ENCODE results near the gene SOWAHD.

SOWAHD gene

DNA sequence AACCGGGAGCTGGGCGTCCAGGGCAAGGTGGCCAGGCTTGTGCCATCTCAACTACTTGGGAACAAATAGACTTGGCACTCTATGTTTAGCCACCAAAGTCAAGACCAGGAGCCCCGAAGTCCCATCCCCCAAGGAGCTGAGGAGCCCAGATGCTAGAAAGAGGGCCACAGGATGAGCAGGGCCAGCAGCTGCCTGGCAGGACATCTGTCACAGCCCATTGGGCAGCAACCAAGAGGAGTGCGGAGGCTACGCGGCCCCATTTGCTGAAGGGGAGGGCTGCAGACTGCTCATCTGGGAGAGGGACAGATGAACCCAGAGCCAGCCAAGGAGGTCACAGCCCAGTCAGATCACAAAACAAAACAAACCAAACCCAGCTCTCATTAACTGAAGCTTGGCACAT, 22.9 kb upstream of the SOWAHD start:
- Histone ChIP-seq H3K9me2 (replicated peaks; ENCODE audit: insufficient read depth, low read length) (no peaks in the 10 kb centered on the region), H3K9ac (ENCODE audit: low read length) (no peak overlapping the region), H3K36me3 (ENCODE audit: low read length) (no peaks in the 10 kb centered on the region), H4K20me1 (ENCODE audit: low read depth, low read length) (no peaks in the 10 kb centered on the region), H3K27me3 (ENCODE audit: low read length) (no peaks in the 10 kb centered on the region), H3K4me3 (ENCODE audit: insufficient read depth, low read length, poor library complexity, severe bottlenecking) (no peak overlapping the region), H3K79me2 (ENCODE audit: insufficient read depth, low read length) (no peaks in the 10 kb centered on the region), H3K4me2 (ENCODE audit: low read depth, low read length, poor library complexity, severe bottlenecking) (no peak overlapping the region), H3K27ac (ENCODE audit: low read depth, low read length) (no peak overlapping the region), H2AFZ (ENCODE audit: low read depth, low read length, severe bottlenecking) (no peak overlapping the region), H3K9me3 (ENCODE audit: insufficient read depth, low read length) (no peaks in the 10 kb centered on the region), H3F3A (ENCODE audit: insufficient read depth) (no peaks in the 10 kb centered on the region)
- TF ChIP-seq, protein P1, sequence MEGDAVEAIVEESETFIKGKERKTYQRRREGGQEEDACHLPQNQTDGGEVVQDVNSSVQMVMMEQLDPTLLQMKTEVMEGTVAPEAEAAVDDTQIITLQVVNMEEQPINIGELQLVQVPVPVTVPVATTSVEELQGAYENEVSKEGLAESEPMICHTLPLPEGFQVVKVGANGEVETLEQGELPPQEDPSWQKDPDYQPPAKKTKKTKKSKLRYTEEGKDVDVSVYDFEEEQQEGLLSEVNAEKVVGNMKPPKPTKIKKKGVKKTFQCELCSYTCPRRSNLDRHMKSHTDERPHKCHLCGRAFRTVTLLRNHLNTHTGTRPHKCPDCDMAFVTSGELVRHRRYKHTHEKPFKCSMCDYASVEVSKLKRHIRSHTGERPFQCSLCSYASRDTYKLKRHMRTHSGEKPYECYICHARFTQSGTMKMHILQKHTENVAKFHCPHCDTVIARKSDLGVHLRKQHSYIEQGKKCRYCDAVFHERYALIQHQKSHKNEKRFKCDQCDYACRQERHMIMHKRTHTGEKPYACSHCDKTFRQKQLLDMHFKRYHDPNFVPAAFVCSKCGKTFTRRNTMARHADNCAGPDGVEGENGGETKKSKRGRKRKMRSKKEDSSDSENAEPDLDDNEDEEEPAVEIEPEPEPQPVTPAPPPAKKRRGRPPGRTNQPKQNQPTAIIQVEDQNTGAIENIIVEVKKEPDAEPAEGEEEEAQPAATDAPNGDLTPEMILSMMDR (IDR thresholded peaks at IDR 0.05; ENCODE audit: insufficient read depth, low read length, poor library complexity, severe bottlenecking), result no peak
- TF ChIP-seq EZH2phosphoT487 (conservative IDR thresholded peaks at IDR 0.05; ENCODE audit: low read length), result no peak

DNA sequence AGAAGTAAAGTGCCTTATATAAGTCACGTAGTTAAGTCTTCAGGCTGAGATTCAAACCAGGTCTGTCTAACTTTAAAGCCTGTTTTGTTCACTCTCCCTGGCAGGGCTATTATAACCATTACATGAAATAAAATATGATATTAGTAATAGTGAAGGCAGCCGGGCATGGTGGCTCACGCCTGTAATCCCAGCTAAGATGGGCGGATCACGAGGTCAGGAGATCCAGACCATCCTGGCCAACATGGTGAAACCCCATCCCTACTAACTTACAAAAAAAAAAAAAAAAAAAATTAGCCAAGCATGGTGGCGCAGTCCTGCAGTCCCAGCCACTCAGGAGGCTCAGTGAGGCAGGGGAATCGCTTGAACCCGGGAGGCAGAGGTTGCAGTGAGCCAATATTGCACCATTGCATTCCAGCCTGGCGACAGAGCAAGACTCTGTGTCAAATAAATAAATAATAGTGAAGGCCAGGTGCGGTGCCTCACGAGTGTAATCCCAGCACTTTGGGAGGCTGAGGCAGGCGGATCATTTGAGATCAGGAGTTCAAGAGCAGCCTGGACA, 22.1 kb upstream of the SOWAHD start:
- H3K79me2 ChIP-seq (ENCODE audit: insufficient read depth, low read length), result no peaks in the 10 kb centered on the region
- no peak overlapping the region for H3K4me2 ChIP-seq (ENCODE audit: low read depth, low read length, poor library complexity, severe bottlenecking)
- no peak overlapping the region for H3K4me3 ChIP-seq (ENCODE audit: insufficient read depth, low read length, poor library complexity, severe bottlenecking)
- no peaks in the 10 kb centered on the region for H3K36me3 ChIP-seq (ENCODE audit: low read length)
- TF ChIP-seq, protein P1 (IDR thresholded peaks at IDR 0.05; ENCODE audit: insufficient read depth, low read length, poor library complexity, severe bottlenecking), result no peak
- no peak for TF ChIP-seq EZH2phosphoT487 (conservative IDR thresholded peaks at IDR 0.05; ENCODE audit: low read length)
- H4K20me1 ChIP-seq (ENCODE audit: low read depth, low read length), result no peaks in the 10 kb centered on the region
- no peaks in the 10 kb centered on the region for H3K27me3 ChIP-seq (ENCODE audit: low read length)
- H3K9ac ChIP-seq (ENCODE audit: low read length), result no peak overlapping the region
- no peaks in the 10 kb centered on the region for H3K9me3 ChIP-seq (ENCODE audit: insufficient read depth, low read length)
- no peak overlapping the region for H3K27ac ChIP-seq (ENCODE audit: low read depth, low read length)
- no peaks in the 10 kb centered on the region for H3K9me2 ChIP-seq (replicated peaks; ENCODE audit: insufficient read depth, low read length)
- H3F3A ChIP-seq (ENCODE audit: insufficient read depth), result no peaks in the 10 kb centered on the region
- no peak overlapping the region for H2AFZ ChIP-seq (ENCODE audit: low read depth, low read length, severe bottlenecking)

DNA sequence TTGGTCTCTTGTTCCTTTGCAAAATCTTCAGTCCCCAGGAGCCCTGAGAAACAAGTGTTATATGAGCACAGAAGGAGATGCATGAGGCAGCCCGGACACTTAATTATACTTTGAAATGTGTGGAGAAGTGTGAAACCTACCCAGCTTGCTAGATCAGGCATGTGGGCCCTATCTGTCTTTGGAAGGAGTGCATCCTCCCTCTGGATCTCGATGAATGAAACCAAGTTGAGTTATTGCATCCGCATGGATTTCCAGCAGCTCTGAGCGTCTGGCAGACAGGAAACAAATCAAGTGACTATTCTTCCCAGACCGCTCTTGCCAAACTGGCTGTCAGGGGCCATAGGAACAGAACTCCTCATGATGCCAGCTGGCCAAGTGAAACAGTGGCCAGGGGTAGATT, 19.6 kb upstream of the SOWAHD start:
- Histone ChIP-seq H3K9me3 (ENCODE audit: insufficient read depth, low read length) (no peaks in the 10 kb centered on the region), H3K4me2 (ENCODE audit: low read depth, low read length, poor library complexity, severe bottlenecking) (no peak overlapping the region), H3K9me2 (replicated peaks; ENCODE audit: insufficient read depth, low read length) (no peaks in the 10 kb centered on the region), H3K4me3 (ENCODE audit: insufficient read depth, low read length, poor library complexity, severe bottlenecking) (no peak overlapping the region), H3K9ac (ENCODE audit: low read length) (no peak overlapping the region), H3K27me3 (ENCODE audit: low read length) (no peaks in the 10 kb centered on the region), H2AFZ (ENCODE audit: low read depth, low read length, severe bottlenecking) (no peak overlapping the region), H3K36me3 (ENCODE audit: low read length) (no peaks in the 10 kb centered on the region), H4K20me1 (ENCODE audit: low read depth, low read length) (no peaks in the 10 kb centered on the region), H3K27ac (ENCODE audit: low read depth, low read length) (no peak overlapping the region), H3K79me2 (ENCODE audit: insufficient read depth, low read length) (no peaks in the 10 kb centered on the region), H3F3A (ENCODE audit: insufficient read depth) (no peaks in the 10 kb centered on the region)
- TF ChIP-seq EZH2phosphoT487 (conservative IDR thresholded peaks at IDR 0.05; ENCODE audit: low read length), result no peak
- TF ChIP-seq, protein P1 (IDR thresholded peaks at IDR 0.05; ENCODE audit: insufficient read depth, low read length, poor library complexity, severe bottlenecking), result no peak
